K562 (cell line): ENCODE data around the gene ABLIM1. TPM values are rescaled to one million over a fixed set of nuclear protein-coding genes. Genes with fewer than 3 reads are reported as not detected.

Source experiments
- TRIM24 ChIP-seq, 2 experiments: fragments of 450-650 bp; IDR thresholded peaks; 2 replicates each; pipeline ENCODE4 v1.6.1; 2016
- polyA plus RNA-seq, 8 experiments: library from polyadenylated mRNA; depleted of rRNA in 4 of 8; stranded (reverse) in 5 of 8; unstranded in 3 of 8; fragments of >200 nt; fragmentation: Nextera tagmentation in 2 of 8; fragmentation: Illumina TruSeq in 1 of 8; extraction: Ambion mirVana in 2 of 8; extraction: Trizol in 1 of 8; gene quantifications; 2 replicates each; pipeline versions ENCODE4 v1.2.1 to v1.2.3, GENCODE V29; 2011 to 2014; ENCODE audit warnings: inconsistent platforms in 1 of 8, missing spikeins in 1 of 8
- total RNA-seq, 7 experiments: library from RNA; depleted of rRNA in 6 of 7; stranded (reverse); fragments of >200 nt in 6 of 7; fragmentation: Illumina TruSeq in 2 of 7; extraction: Trizol in 2 of 7; gene quantifications; 2 replicates each; pipeline versions ENCODE4 v1.2.1 to v1.2.3, GENCODE V29; 2011 to 2021; ENCODE audit warnings: low replicate concordance in 1 of 7
- TF ChIP-seq, protein P1 (sequence below): fragments of 200-600 bp; sonication (generic); IDR thresholded peaks from one replicate; pipeline ENCODE4 v1.6.1; 2012; ENCODE audit warnings: mild to moderate bottlenecking, low read depth, low read length, inconsistent platforms

The ABLIM1 gene
- total and polyA plus RNA-seq, 9 of the 15 experiments (the other 6 are each of a cell fraction or from before 2014, with no cell fraction given): 0.07 to 0.49 (median 0.14) TPM; not detected in 6

DNA sequence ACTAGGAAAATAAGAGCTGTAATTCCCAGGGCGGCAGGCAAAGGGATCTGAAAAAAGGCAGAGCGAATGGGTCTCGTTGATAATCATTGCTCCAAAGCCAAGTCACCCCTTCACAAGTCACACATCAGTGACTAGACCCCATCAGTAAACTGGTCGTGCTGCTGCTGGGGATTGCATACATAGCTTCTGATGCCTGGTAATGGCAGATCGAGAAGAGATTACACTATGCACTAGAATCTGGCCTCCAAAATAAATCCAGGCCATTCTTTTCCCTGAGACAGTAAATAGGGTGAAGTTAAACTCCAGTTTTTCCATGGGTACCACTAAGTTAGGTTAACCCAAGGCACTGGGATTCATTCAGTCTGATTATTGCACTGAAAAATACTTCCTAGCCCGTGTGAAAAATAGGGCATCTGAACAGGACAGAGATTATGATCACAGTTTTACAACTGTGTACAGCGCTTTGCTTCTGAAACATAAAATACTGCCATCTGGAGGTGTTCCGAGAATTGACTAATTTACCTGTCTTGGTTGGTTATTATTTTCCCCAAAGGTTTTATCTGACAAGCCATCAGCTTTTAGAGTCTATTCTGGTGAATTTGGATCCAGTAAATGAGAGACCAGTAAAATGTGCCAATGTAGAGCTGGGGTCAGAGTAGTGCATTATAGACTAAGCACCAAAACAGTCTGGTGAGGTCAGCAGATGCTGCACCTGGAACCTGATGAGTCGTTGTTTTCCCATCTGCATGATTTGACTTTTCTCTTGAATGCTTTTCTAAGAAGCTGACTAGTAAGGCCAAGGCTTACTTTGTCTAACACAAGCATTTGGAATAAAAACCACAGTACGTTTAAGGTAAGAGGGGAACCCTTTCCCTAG, 170.9 kb downstream of the ABLIM1 start (continued):
- TF ChIP-seq, protein P1, sequence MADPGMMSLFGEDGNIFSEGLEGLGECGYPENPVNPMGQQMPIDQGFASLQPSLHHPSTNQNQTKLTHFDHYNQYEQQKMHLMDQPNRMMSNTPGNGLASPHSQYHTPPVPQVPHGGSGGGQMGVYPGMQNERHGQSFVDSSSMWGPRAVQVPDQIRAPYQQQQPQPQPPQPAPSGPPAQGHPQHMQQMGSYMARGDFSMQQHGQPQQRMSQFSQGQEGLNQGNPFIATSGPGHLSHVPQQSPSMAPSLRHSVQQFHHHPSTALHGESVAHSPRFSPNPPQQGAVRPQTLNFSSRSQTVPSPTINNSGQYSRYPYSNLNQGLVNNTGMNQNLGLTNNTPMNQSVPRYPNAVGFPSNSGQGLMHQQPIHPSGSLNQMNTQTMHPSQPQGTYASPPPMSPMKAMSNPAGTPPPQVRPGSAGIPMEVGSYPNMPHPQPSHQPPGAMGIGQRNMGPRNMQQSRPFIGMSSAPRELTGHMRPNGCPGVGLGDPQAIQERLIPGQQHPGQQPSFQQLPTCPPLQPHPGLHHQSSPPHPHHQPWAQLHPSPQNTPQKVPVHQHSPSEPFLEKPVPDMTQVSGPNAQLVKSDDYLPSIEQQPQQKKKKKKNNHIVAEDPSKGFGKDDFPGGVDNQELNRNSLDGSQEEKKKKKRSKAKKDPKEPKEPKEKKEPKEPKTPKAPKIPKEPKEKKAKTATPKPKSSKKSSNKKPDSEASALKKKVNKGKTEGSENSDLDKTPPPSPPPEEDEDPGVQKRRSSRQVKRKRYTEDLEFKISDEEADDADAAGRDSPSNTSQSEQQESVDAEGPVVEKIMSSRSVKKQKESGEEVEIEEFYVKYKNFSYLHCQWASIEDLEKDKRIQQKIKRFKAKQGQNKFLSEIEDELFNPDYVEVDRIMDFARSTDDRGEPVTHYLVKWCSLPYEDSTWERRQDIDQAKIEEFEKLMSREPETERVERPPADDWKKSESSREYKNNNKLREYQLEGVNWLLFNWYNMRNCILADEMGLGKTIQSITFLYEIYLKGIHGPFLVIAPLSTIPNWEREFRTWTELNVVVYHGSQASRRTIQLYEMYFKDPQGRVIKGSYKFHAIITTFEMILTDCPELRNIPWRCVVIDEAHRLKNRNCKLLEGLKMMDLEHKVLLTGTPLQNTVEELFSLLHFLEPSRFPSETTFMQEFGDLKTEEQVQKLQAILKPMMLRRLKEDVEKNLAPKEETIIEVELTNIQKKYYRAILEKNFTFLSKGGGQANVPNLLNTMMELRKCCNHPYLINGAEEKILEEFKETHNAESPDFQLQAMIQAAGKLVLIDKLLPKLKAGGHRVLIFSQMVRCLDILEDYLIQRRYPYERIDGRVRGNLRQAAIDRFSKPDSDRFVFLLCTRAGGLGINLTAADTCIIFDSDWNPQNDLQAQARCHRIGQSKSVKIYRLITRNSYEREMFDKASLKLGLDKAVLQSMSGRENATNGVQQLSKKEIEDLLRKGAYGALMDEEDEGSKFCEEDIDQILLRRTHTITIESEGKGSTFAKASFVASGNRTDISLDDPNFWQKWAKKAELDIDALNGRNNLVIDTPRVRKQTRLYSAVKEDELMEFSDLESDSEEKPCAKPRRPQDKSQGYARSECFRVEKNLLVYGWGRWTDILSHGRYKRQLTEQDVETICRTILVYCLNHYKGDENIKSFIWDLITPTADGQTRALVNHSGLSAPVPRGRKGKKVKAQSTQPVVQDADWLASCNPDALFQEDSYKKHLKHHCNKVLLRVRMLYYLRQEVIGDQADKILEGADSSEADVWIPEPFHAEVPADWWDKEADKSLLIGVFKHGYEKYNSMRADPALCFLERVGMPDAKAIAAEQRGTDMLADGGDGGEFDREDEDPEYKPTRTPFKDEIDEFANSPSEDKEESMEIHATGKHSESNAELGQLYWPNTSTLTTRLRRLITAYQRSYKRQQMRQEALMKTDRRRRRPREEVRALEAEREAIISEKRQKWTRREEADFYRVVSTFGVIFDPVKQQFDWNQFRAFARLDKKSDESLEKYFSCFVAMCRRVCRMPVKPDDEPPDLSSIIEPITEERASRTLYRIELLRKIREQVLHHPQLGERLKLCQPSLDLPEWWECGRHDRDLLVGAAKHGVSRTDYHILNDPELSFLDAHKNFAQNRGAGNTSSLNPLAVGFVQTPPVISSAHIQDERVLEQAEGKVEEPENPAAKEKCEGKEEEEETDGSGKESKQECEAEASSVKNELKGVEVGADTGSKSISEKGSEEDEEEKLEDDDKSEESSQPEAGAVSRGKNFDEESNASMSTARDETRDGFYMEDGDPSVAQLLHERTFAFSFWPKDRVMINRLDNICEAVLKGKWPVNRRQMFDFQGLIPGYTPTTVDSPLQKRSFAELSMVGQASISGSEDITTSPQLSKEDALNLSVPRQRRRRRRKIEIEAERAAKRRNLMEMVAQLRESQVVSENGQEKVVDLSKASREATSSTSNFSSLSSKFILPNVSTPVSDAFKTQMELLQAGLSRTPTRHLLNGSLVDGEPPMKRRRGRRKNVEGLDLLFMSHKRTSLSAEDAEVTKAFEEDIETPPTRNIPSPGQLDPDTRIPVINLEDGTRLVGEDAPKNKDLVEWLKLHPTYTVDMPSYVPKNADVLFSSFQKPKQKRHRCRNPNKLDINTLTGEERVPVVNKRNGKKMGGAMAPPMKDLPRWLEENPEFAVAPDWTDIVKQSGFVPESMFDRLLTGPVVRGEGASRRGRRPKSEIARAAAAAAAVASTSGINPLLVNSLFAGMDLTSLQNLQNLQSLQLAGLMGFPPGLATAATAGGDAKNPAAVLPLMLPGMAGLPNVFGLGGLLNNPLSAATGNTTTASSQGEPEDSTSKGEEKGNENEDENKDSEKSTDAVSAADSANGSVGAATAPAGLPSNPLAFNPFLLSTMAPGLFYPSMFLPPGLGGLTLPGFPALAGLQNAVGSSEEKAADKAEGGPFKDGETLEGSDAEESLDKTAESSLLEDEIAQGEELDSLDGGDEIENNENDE: no peak
- TF ChIP-seq TRIM24 (IDR thresholded peaks at IDR 0.05): no peak
